Lung (tissue), 12 donors: ENCODE measurements around the gene AGGF1. TPM values are rescaled to one million over a fixed set of nuclear protein-coding genes. Genes with fewer than 3 reads are reported as not detected.
"Not testable (repeated sequence)": the region's sequence is repeated elsewhere in the genome, so short reads cannot be mapped to it uniquely, and the experiment has no call there.

Source experiments
- ATAC-seq: fragments of 200-7000 bp; cut with Tn5 transposase; one replicate; pipeline ENCODE4 v1.9.1; 2020; ENCODE audit warnings: moderate number of reproducible peaks; ENCODE audit not compliant: insufficient read depth, low FRiP score
- DNase-seq, 3 donors: peaks; one replicate each; pipeline ENCODE4 v3.0.0-alpha.2; 2013 to 2017
- H3K27ac ChIP-seq, 2 donors: one replicate each; pipeline ENCODE4 v1.5.1; 2013; ENCODE audit warnings: mild to moderate bottlenecking in 2 of 2, moderate library complexity in 2 of 2, control low read depth in 1 of 2, inconsistent platforms in 1 of 2, low read depth in 1 of 2, low read length in 1 of 2
- H3K27me3 ChIP-seq, 3 donors: one replicate each; pipeline ENCODE4 v1.5.1; 2013; ENCODE audit warnings: low read length in 2 of 3; ENCODE audit not compliant: control insufficient read depth in 3 of 3, insufficient read depth in 3 of 3
- H3K36me3 ChIP-seq, 4 donors: one replicate each; pipeline ENCODE4 v1.5.1; 2013; ENCODE audit warnings: low read length in 4 of 4, mild to moderate bottlenecking in 1 of 4, moderate library complexity in 1 of 4; ENCODE audit not compliant: control insufficient read depth in 4 of 4, insufficient read depth in 4 of 4
- H3K4me1 ChIP-seq, 5 donors: one replicate each; pipeline ENCODE4 v1.5.1; 2013; ENCODE audit warnings: low read length in 5 of 5, mild to moderate bottlenecking in 2 of 5, moderate library complexity in 1 of 5; ENCODE audit not compliant: control insufficient read depth in 5 of 5, insufficient read depth in 5 of 5
- H3K4me3 ChIP-seq: one replicate; pipeline ENCODE4 v1.5.1; 2013; ENCODE audit warnings: mild to moderate bottlenecking, control low read depth, moderate library complexity
- H3K9ac ChIP-seq, 2 donors: one replicate each; pipeline ENCODE4 v1.5.1; 2013; ENCODE audit warnings: low read length in 2 of 2, control low read depth in 1 of 2; ENCODE audit not compliant: insufficient read depth in 1 of 2
- H3K9me3 ChIP-seq, 4 donors: one replicate each; pipeline ENCODE4 v1.5.1; 2013; ENCODE audit warnings: low read length in 3 of 4, mild to moderate bottlenecking in 1 of 4, moderate library complexity in 1 of 4; ENCODE audit not compliant: control insufficient read depth in 4 of 4, insufficient read depth in 3 of 4
- CTCF ChIP-seq: IDR thresholded peaks from 2 replicates; pipeline ENCODE4 v1.5.1; 2012; ENCODE audit warnings: mild to moderate bottlenecking; ENCODE audit errors: control extremely low read depth, extremely low read depth
- WGBS, 2 donors: extraction: QIAGEN DNeasy Blood & Tissue Kit; methylation state at CpG; one replicate each; pipeline ENCODE4 v1.1.7; 2013; 5-methylcytosine and 5-hydroxymethylcytosine counted together
- polyA plus RNA-seq, 2 donors: library from polyadenylated mRNA; stranded (reverse); fragments of 200-250 nt; gene quantifications; one replicate each; pipeline ENCODE4 v1.2.1, GENCODE V29; 2013
- total RNA-seq, 2 donors: library from RNA; depleted of rRNA in 1 of 2; stranded (reverse); fragments of >200 nt in 1 of 2; gene quantifications; one replicate each; pipeline ENCODE4 v1.2.1, GENCODE V29; 2014 to 2021
- donor health status: control.
- donor health status: control.
- donor health status: Bipolar disorder and iron deficiency.
- donor health status: healthy.
- donor health status: DM: yes; HTN: yes; CAD: no.

AGGF1 gene
- total and polyA plus RNA-seq, 4 donors, result 7.7 to 29.9 (median 16.5) TPM

- Histone ChIP-seq H3K4me1 (peaks cover 0 to 5% (median 0%) of the 10 kb centered on the region in 5 donors), H3K4me3 (no peak overlapping the region), H3K27me3 (no peaks in the 10 kb centered on the region), H3K9me3 (no peaks in the 10 kb centered on the region), H3K27ac (no peak overlapping the region), H3K9ac (no peak overlapping the region), H3K36me3 (no peaks in the 10 kb centered on the region)
- ATAC-seq, result no peak
- DNase-seq, result no peak
- TF ChIP-seq CTCF, result no peak
- WGBS, 2 donors, result 95 to 96% methylated on average over 4 of the region's 4 CpGs
Observed at GRCh38 chr5:77101298-77101697, 71.1 kb downstream of the AGGF1 start.

GRCh38 chr5:77102549-77102948, 72.3 kb downstream of the AGGF1 start:
- Histone ChIP-seq H3K4me3 (no peak overlapping the region), H3K36me3 (no peaks in the 10 kb centered on the region), H3K27ac (no peak overlapping the region), H3K27me3 (no peaks in the 10 kb centered on the region), H3K9me3 (no peaks in the 10 kb centered on the region), H3K4me1 (peaks cover 0 to 5% (median 0%) of the 10 kb centered on the region in 5 donors), H3K9ac (no peak overlapping the region)
- TF ChIP-seq CTCF, result no peak
- 74 to 89% methylated on average over 7 of the region's 7 CpGs for WGBS, 2 donors
- ATAC-seq (no peak), DNase-seq (no peak)

- ATAC-seq (no peak), DNase-seq (no peak)
- H3K9ac ChIP-seq, result no peak overlapping the region
- TF ChIP-seq CTCF, result no peak
- 97 to 100% methylated on average over 1 of the region's 1 CpG for WGBS, 2 donors
- no peak overlapping the region for H3K4me3 ChIP-seq
- peaks cover 0 to 5% (median 0%) of the 10 kb centered on the region in 5 donors for H3K4me1 ChIP-seq
- no peaks in the 10 kb centered on the region for H3K27me3 ChIP-seq
- no peak overlapping the region for H3K27ac ChIP-seq
- H3K9me3 ChIP-seq, result no peaks in the 10 kb centered on the region
- no peaks in the 10 kb centered on the region for H3K36me3 ChIP-seq
Observed at GRCh38 chr5:77103457-77103856, 73.3 kb downstream of the AGGF1 start.

GRCh38 chr5:77104813-77105212, 74.6 kb downstream of the AGGF1 start:
- Histone ChIP-seq H3K36me3 (no peaks in the 10 kb centered on the region), H3K4me1 (peaks cover 0 to 5% (median 0%) of the 10 kb centered on the region in 5 donors), H3K9ac (no peak overlapping the region), H3K4me3 (no peak overlapping the region), H3K9me3 (no peaks in the 10 kb centered on the region), H3K27ac (no peak overlapping the region), H3K27me3 (no peaks in the 10 kb centered on the region)
- DNase-seq (no peak), ATAC-seq (no peak)
- no peak for TF ChIP-seq CTCF

GRCh38 chr5:77107035-77107434, 76.8 kb downstream of the AGGF1 start:
- 97 to 98% methylated on average over 4 of the region's 4 CpGs for WGBS, 2 donors
- H3K27me3 ChIP-seq, H3K4me1 ChIP-seq, H3K27ac ChIP-seq, H3K4me3 ChIP-seq, H3K9me3 ChIP-seq, DNase-seq, H3K9ac ChIP-seq, H3K36me3 ChIP-seq, ATAC-seq: not testable (repeated sequence)
